SK-N-MC (cell line): ENCODE results near the gene IL1RAPL1.

Experiments used
- EZH2 ChIP-seq: fragments of 200-600 bp; sonication (generic); IDR thresholded peaks from one replicate; pipeline ENCODE4 v1.6.1; 2017; ENCODE audit warnings: antibody characterized with exemption
- FOXP2 ChIP-seq: optimal IDR thresholded peaks from 2 replicates; pipeline ENCODE3; 2011; ENCODE audit warnings: mild to moderate bottlenecking, moderate library complexity; ENCODE audit not compliant: insufficient read depth; ENCODE audit errors: extremely low read length, control extremely low read depth
- POLR2AphosphoS5 ChIP-seq: IDR thresholded peaks from 2 replicates; pipeline ENCODE4 v1.6.1; 2012; ENCODE audit warnings: mild to moderate bottlenecking, low read depth, low read length, borderline replicate concordance

GRCh38 chrX:28981952-28982351 is 394.7 kb downstream of the IL1RAPL1 start:
- TF ChIP-seq EZH2 = no peak
- no peak for TF ChIP-seq POLR2AphosphoS5
- TF ChIP-seq FOXP2 = no peak
